ENCODE measurements around the gene NGF.
A peak's percentile ranks its signal among the peaks of the same experiment; 100 is the strongest.
"Not testable (repeated sequence)": the region's sequence is repeated elsewhere in the genome, so short reads cannot be mapped to it uniquely, and the experiment has no call there.

The NGF gene

DNA sequence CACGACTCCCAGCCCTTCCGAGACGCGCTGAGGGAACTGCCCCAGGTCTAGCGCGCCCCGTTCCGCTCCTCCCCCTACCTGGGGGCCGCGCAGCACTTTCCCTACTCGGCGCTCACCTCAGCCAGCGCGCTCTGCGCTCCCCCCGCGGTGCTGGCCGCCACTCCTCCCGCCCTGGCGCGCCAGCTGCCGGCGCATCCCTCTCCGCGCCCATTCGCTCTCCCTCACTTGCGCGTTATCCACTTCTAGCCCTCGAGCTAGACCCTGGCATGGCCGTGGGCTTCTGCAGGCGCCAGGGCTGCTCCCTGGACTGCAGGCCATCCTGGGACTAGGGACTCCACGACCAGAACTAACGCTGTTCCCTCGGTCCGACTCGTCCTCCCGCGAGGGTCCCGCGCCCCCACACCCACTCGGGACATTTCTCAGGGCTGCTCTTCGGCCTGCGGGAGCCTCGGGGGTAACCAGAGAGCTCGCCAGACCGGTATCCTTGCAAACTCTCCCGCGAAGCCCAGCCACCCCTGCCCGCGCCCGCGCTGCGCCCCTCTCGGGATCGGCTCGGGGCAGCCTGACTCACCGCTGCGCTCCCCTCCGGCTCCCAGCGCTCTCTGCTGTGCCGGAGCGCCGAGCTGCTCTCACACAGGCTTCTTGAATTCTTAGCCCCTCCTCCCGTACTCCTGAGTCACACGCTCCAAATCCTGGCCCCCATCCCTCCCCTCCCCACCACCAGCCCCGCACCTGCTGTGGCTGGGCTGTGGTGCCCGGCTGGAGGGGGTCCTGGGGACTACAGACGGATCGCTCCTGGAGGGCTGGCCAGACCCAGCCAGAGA lies at the start of gene NGF:
Gene NGF (minus strand): TSS at position 617 of the 824 bp plus-strand sequence. CDS start 51,454 bp downstream, outside the sequence.
- TF ChIP-seq, protein P1, sequence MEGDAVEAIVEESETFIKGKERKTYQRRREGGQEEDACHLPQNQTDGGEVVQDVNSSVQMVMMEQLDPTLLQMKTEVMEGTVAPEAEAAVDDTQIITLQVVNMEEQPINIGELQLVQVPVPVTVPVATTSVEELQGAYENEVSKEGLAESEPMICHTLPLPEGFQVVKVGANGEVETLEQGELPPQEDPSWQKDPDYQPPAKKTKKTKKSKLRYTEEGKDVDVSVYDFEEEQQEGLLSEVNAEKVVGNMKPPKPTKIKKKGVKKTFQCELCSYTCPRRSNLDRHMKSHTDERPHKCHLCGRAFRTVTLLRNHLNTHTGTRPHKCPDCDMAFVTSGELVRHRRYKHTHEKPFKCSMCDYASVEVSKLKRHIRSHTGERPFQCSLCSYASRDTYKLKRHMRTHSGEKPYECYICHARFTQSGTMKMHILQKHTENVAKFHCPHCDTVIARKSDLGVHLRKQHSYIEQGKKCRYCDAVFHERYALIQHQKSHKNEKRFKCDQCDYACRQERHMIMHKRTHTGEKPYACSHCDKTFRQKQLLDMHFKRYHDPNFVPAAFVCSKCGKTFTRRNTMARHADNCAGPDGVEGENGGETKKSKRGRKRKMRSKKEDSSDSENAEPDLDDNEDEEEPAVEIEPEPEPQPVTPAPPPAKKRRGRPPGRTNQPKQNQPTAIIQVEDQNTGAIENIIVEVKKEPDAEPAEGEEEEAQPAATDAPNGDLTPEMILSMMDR (conservative IDR thresholded peaks at IDR 0.05; ENCODE audit: low read length): no peak
- peak; percentile 79 for DNase-seq (ENCODE audit: low read depth)
- peak within 1 kb of the TSS; percentile 98 for H3K4me3 ChIP-seq (ENCODE audit: low read length)

- not testable (repeated sequence) for DNase-seq (ENCODE audit: low read depth)
Observed at GRCh38 chr1:115383455-115383854, 45.4 kb upstream of the NGF start.

GRCh38 chr1:115379943-115380342 lies 41.9 kb upstream of the NGF start:
- TF ChIP-seq, protein P1 (conservative IDR thresholded peaks at IDR 0.05; ENCODE audit: low read length): no peak
- no peak for DNase-seq (ENCODE audit: low read depth)
- no peak overlapping the region for H3K4me3 ChIP-seq (ENCODE audit: low read length)

More at GRCh38 chr1:115383455-115383854, 45.4 kb upstream of the NGF start:
- not testable (repeated sequence) for H3K4me3 ChIP-seq (ENCODE audit: low read length)

DNA sequence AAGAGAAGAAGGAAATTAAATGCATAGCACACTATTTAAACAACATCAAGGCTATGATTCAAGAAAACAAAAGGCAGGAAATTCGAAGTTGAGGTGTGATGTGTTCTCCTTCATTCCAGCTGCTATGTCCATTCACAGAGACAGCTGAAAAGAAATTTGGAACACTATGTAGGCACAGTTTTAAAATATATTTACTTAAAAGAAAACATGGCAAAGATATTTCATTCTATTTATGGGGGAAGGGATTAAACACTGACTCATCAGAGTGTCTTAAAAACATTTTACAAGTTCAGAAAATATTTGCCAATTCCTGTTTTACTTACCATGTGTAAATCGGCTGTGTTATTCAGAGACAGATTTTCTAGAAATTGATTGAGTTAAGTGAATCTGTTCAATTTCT lies 39.4 kb upstream of the NGF start:
- no peak overlapping the region for H3K4me3 ChIP-seq (ENCODE audit: low read length)
- TF ChIP-seq, protein P1 (conservative IDR thresholded peaks at IDR 0.05; ENCODE audit: low read length): no peak
- DNase-seq (ENCODE audit: low read depth): peak; percentile 33

GRCh38 chr1:115374598-115374997 lies 36.5 kb upstream of the NGF start:
- H3K4me3 ChIP-seq (ENCODE audit: low read length): no peak overlapping the region
- DNase-seq (ENCODE audit: low read depth): no peak
- TF ChIP-seq, protein P1 (conservative IDR thresholded peaks at IDR 0.05; ENCODE audit: low read length): no peak

- peak; percentile 96 for DNase-seq (ENCODE audit: low read depth)
- no peak overlapping the region for H3K4me3 ChIP-seq (ENCODE audit: low read length)
- TF ChIP-seq, protein P1 (conservative IDR thresholded peaks at IDR 0.05; ENCODE audit: low read length): no peak
Observed at GRCh38 chr1:115373305-115373704, 35.3 kb upstream of the NGF start.

DNA sequence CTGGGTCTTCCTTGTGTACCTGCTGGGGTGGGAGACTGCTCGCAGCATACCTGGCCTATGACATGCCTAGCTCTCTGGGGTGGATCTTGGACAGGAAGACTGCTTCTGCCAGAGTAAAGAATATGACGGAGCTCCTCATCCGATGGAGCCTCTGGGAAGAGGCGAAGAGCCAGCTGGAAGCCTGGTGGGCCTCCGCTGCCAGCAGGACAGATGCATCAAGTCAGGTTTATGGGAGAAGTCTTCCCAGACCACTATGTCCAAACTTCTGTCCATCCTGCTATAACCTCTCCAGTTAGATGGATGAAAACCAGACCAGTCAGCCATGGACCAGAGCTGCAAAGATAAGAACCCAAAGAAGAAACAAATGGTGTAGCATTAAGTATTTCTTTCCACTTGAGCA lies 27.7 kb upstream of the NGF start:
- no peak for DNase-seq (ENCODE audit: low read depth)
- no peak overlapping the region for H3K4me3 ChIP-seq (ENCODE audit: low read length)

More for the DNA sequence above, 27.7 kb upstream of the NGF start:
- TF ChIP-seq, protein P1 (conservative IDR thresholded peaks at IDR 0.05; ENCODE audit: low read length): no peak

All from AG10803 (cell line).